GM18526 (cell line): ENCODE measurements around the gene RAB10.
A peak's percentile ranks its signal among the peaks of the same experiment; 100 is the strongest.

Experiments
- POLR2A ChIP-seq: IDR thresholded peaks from 3 replicates; pipeline ENCODE4 v1.6.1; 2011; ENCODE audit not compliant: insufficient read length; ENCODE audit errors: extremely low read depth

Gene RAB10

GRCh38 chr2:26177122-26177521 lies 143.2 kb downstream of the RAB10 start:
- no peak for TF ChIP-seq POLR2A

GRCh38 chr2:26178246-26178645 lies 144.4 kb downstream of the RAB10 start:
- TF ChIP-seq POLR2A = no peak

GRCh38 chr2:26178746-26179436 lies 145.0 kb downstream of the RAB10 start:
- no peak for TF ChIP-seq POLR2A

- no peak for TF ChIP-seq POLR2A
These were observed 145.6 kb downstream of the RAB10 start for GRCh38 chr2:26179446-26179913.

- no peak for TF ChIP-seq POLR2A
These were observed 148.6 kb downstream of the RAB10 start for GRCh38 chr2:26182441-26182840.

GRCh38 chr2:26182887-26183630 lies 149.2 kb downstream of the RAB10 start:
- no peak for TF ChIP-seq POLR2A

GRCh38 chr2:26184121-26184520 lies 150.2 kb downstream of the RAB10 start:
- no peak for TF ChIP-seq POLR2A

GRCh38 chr2:26184555-26185303 lies 150.8 kb downstream of the RAB10 start:
- peak; percentile 50 for TF ChIP-seq POLR2A

- no peak for TF ChIP-seq POLR2A
These were observed 151.5 kb downstream of the RAB10 start for GRCh38 chr2:26185304-26185928.

GRCh38 chr2:26185954-26186770 lies 152.3 kb downstream of the RAB10 start:
- no peak for TF ChIP-seq POLR2A
